HT-29 (cell line): Measurements from ENCODE around the gene TP73. TPM values are rescaled to one million over a fixed set of nuclear protein-coding genes. Genes with fewer than 3 reads are reported as not detected.

Source experiments
- DNase-seq: peaks from one replicate; pipeline ENCODE4 v3.0.0-alpha.2; 2015; ENCODE audit warnings: low spot score
- total RNA-seq: library from RNA; depleted of rRNA; stranded (reverse); fragments of >200 nt; shearing (Covaris generic); gene quantifications from 2 replicates; pipeline ENCODE4 v1.2.3, GENCODE V29; 2014

The TP73 gene
- total RNA-seq, 1 experiment from 2014 or later, result 11.1 TPM

GRCh38 chr1:3651026-3651929, 1.0 kb upstream of the TP73 start:
- DNase-seq, result no peak

- DNase-seq, result peak; percentile 38
These were observed 401 bp downstream of the TP73 start for GRCh38 chr1:3652548-3653285.

- DNase-seq, result no peak
These were observed 936 bp downstream of the TP73 start for GRCh38 chr1:3653286-3653618.

GRCh38 chr1:3654549-3655281, 2.4 kb downstream of the TP73 start:
- no peak for DNase-seq

DNA sequence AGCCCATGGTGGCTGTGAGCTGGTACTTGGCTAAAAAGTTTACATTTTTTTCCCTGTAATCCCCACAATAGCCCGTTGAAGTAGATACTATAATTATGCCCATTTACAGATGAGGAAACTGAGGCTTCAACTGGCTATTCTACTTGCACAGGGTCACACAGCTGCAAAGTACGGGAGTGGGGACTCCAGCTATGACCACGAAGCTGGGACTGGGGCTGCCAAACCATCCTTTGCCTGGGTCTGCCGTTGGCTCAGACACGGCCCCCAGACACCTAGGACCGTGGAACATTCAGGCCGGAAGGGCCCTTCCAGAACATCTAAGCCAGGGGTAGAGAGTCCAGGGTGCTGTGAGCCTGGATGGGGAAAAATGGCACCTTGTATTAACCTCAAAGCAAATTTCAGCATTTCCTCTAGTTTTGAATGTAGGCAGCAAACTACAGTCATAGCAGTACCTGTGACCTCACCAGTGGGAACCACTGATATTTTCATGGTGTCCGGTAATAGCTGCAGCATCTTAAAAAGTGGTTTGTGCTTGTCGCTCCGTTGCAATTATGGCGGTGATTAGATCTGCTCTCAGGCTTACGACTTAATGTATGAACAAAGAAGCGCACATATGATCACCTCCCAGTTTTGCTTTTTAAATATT, 4.3 kb downstream of the TP73 start:
- DNase-seq, result no peak

- DNase-seq, result no peak
These were observed 4.8 kb downstream of the TP73 start for GRCh38 chr1:3657096-3657475.

- DNase-seq, result no peak
These were observed 5.4 kb downstream of the TP73 start for GRCh38 chr1:3657578-3658230.

DNA sequence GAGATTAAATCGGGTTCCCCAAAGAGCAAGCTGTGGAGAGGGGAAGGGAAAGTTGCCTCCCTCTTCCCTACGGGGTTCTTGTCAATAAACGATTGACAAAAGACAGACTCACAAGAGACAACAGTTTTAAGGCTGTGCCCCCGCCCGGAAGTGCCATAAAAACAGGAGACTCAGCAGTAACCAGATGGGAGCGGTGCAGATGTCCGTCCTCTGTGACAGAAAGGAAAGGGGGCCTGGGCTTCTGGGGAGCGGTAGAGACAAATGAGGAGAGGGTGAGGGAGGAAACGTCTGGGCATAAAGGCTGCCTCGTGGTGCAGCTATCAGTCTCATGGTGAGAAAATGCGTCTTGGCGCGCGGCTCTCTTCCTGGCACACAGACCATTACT, 5.9 kb downstream of the TP73 start:
- DNase-seq, result no peak

DNA sequence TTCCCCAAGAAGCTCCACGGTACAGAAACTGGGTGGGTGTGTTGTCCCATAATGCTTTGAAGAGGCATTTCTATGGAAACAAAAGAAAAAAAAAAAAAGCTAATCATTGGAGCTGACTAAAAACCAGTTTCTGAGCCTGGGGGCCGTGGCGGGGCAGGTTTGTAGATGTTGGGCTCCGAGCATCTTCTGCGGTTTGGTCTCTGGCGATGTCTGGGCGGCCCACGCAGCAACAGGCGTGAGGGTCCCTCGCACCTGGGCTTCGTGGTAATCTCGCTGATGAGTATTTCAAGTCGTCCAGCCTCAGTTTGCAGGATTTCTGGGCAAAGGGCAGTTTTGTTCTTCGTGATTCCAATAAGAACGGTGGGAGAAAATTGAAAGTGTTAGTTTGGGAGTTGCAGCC, 6.8 kb downstream of the TP73 start:
- DNase-seq, result no peak

- no peak for DNase-seq
These were observed 8.4 kb downstream of the TP73 start for GRCh38 chr1:3660704-3661103.

GRCh38 chr1:3661631-3662030, 9.3 kb downstream of the TP73 start:
- DNase-seq, result no peak

DNA sequence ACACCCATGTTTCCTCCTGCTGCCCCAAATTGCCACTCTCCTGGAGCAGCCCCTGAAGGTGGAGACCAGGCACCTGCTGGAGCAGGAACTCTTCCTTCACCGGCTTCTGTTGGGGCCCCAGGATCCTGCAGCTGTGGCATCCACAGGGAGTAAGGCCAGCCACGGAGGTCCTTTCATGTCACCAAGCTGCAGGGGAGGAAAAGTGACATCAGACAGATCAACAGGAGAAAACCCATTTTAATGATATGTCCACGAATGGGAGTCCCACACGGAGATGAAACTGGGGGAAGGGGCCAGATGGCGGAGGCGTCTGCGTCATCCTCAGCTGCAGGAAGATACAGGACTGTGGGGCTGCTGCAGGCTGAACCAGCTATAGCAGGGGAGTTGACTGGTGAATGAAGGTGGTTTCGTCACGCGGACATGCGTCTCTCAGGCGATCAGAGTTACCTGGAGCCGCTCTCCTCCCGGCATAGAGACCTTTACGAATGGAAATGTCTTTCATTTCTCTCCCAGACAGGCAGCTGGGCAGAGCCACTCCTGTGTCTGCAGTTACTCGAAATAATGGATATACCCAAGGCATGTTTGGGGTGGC, 9.9 kb downstream of the TP73 start:
- DNase-seq, result no peak

GRCh38 chr1:3663999-3664699, 11.8 kb downstream of the TP73 start:
- DNase-seq, result no peak

GRCh38 chr1:3664700-3665375, 12.5 kb downstream of the TP73 start:
- no peak for DNase-seq

- DNase-seq, result no peak
These were observed 15.8 kb downstream of the TP73 start for GRCh38 chr1:3668148-3668547.

DNA sequence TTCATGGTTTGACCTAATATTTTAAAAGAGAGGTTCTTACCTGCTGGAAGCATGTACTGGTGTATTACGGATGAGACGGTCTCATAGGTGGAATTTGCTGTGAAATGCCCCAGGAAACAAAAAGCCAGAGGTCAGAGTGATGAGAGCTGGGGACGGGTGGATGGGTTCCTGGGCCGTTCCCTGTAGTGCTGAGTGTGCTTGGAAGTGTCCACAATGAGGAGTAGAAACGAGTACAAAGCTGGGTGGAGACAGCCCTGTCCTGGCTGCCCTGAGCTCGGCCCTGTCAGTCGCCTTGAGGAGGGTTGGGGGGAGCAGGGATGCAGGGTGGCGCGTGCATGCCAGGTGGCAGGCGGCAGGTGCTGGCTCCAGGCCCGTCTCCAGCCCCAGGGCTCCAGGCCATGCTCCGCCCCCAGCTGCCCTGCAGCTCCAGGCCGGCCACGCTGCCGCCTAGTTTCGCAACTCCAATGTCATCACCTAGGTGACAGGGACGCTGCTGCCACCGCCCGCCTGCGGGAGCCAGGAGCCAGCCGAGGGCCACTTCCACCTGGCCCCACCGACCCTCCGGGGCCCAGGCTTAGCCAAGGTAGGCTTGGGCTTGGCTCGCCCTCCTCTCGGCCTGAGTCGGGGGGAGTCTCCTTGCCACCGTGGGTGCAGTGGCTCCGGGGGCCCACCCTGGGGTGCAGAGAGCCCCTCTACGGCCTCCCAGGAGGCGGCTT, 16.4 kb downstream of the TP73 start:
- DNase-seq, result peak; percentile 94

DNA sequence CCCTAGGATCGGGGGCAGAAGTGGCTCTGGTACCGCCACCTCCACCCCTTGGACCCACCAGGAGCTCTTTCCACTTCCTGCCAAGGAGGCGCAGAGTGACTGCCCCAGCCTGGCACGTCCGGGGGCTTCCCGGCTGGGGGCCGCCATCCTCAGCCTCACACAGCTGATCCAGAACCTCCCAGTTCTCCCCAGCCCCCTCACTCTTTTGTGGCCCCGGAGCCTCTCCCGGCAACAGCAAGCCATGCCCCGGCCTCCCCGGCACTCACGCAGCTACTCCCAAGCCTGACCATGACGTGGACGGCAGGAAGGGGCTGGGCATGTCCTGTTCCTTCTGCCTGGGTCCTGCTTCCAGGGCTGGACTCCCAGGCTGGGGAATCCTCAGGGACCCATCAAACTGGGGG, 17.1 kb downstream of the TP73 start:
- no peak for DNase-seq

- no peak for DNase-seq
These were observed 17.7 kb downstream of the TP73 start for GRCh38 chr1:3669971-3670431.

- DNase-seq, result no peak
These were observed 18.5 kb downstream of the TP73 start for GRCh38 chr1:3670823-3671265.
